GM18858 (cell line): ENCODE data around the gene CDC45.
"Not testable (repeated sequence)": the region's sequence is repeated elsewhere in the genome, so short reads cannot be mapped to it uniquely, and the experiment has no call there.

Source experiments
- ATAC-seq: cut with Tn5 transposase; IDR thresholded peaks from one replicate; pipeline ENCODE4 v1.9.1; 2021; ENCODE audit not compliant: unreplicated experiment

The CDC45 gene

DNA sequence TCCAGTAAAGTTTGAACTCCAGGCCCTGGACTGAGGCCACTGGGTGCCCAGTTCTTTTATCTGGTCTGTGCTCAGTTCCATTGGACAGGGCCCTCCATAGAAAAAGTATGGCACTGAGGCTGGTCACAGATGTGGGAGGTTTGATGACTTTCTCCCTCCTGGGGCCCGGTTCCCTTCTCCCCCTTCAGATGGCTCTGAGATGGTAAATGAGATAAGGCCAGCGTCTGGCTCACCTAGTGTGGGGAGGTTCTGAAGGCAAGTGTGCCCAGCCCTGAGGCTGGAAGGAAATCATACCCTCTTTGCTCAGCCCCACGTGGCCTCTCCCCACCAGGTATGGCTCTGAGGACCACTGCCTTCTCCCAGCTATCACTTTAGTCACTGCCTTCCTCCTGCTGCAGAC lies 45.9 kb downstream of the CDC45 start:
- no peak for ATAC-seq

DNA sequence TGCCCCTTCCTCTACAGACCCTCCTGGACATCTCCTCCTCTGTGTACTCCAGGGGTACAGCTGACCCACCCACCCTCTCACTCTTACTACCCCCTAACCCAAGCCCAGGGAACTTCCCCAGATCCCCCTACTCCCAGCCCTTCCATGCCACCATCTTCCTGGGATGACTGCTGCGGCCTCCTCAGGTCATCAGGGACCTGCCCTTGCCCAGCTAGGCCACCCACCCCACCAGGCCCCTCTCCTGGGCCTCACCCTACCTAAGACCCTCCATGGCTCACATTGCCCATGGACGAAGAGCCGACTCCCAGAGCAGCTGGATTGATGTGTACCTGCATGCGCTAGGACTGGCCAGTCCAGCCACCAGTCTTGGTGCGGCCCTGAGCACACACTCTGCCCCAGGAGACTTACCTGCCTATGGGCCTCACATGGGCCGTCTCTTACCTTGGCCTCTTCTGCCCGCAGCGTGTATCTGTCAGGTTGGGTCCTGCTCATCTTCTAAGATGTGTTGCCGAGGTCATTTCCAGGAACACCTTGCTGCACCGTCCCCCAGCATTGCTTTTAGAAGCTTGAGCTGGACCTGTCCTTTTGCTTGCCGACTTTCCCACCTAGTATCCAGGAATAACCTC lies 46.5 kb downstream of the CDC45 start:
- no peak for ATAC-seq

DNA sequence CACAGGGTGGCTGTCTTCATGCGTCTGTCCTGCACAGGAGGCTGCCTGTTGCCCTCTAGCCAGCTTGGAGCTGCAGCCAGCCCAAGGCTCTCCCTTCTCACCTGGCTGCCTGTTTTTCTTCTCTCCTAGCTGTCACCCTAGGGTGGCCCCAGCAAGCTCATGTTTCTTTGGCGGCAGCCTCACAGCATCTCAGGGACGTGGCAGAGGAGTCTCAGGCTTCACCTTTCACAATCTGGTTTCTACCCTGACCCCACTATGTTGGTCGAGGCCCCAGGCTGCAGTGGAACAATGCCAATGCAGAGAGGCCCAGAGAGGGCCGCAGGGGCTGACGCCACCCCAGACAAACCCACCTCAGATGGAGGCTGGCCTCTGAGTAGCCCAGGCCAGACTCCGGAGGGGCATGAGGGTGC lies 47.0 kb downstream of the CDC45 start:
- ATAC-seq, result no peak

DNA sequence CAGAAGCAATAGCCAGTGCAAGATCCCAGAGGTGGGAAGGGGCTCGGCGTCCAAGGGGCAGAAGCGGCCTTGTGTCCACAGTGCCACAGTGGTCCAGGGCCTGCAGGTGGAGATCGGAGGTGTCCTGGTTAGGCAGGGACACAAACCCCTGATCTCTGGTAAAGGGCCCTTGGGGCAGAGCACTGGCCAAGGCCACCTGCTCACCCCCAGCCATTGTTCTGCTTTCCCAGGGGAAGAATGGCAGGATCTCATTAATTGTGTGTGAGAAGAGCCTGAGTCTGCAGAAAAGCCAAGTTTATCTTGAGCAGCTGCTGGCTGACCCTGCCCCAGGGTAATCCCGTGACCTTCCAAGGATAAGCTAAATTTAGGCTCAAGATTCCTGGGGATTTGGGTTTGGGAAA lies 47.6 kb downstream of the CDC45 start:
- ATAC-seq, result no peak

DNA sequence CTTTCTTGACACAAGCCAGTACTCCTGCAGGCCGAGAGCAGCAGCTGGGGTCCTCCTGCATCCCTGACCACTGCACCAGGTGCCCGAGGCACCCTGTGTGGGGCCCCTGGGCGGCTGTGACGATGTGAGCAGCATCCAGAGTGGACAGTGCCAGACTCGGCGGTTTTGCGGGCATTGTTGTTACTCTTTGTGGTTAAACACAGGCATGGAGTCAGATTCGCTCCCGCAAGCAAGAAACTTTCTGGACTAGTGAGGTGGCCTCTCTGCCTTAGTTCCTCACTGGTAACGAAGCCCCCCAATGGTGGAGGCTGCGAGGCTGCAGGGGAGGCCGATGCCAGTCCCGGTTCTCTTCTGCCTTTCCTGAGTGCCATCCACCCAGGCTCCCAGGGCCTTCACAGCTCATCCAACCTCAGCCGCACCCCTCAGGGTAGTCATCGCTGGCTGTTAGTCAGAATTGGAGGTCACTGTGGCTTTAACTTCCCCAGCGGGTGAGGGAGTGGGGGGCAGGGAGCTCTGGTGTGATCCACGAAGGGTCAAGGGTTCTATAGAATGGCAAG lies 48.2 kb downstream of the CDC45 start:
- ATAC-seq, result no peak

DNA sequence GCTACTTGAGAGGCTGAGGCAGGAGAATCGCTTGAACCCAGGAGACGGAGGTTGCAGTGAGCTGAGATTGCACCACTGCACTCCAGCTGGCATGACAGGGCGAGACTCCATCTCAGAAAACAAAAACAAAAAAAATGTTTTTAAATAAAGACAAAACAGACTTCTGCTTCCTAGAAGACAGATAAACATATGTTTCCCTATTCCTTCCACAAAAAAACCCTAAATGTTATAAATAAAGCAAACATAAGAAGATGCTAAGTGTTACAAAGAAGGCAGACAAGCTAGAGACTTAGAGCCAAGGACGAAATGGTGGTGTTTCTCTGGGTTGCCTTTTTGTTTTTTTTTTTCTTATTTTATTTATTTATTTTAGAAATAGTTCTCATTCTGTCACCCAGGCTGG lies 50.1 kb downstream of the CDC45 start:
- ATAC-seq, result no peak

DNA sequence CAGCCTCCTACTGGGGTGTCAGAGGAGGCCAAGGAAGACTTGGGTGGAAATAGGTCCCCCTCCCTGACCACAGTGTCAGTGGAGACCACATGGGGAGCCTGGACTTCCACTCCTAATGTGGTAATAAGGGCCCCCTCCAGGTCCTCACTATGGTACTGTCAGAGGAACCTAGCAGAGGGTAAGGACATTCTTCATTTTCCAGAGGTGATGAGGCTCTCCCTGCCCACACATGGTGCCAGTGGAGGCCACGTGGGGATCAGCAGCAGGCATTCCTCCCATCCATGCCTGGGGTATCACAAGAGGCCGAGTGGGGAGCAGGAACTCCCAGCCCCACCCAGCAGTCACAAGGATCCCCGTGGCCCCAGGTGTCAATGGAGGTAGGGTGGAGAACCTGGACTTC lies 51.0 kb downstream of the CDC45 start:
- no peak for ATAC-seq

DNA sequence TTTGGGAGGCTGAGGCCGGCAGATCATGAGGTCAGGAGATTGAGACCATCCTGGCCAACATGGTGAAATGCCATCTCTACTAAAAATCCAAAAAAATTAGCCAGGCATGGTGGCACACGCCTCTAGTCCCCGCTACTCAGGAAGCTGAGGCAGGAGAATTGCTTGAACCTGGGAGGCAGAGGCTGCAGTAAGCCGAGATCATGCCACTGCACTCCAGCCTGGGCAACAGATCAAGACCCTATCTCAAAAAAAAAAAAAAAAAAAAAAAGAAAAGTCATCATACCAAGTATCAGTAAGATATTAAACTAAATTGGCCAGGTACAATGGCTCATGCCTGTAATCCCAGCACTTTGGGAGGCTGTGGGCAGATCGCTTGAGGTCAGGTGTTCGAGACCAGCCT lies 51.6 kb downstream of the CDC45 start:
- ATAC-seq, result not testable (repeated sequence)

DNA sequence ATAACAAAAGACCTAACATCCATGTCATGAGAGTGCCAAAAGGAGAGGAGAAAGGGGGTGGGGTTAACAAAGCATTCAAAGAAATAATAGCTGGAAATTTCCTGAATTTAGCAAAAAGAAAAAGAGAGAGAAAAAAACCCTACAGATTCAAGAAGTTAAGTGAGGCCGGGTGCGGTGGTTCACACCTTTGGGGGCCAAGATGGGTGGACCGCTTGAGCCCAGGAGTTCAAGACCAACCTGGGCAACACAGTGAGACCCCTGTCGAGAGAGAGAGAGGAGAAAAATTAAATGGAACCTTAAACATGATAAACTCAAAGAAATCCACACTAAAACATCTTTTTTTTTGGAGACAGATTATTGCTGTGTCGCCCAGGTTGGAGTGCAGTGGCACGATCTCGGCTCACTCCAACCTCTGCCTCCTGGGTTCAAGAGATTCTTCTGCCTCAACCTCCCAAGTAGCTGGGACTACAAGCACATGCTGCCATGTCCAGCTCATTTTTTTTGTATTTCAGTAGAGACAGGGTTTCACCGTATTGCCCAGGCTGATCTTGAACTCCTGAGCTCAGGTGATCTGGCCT lies 53.4 kb downstream of the CDC45 start:
- ATAC-seq, result no peak

DNA sequence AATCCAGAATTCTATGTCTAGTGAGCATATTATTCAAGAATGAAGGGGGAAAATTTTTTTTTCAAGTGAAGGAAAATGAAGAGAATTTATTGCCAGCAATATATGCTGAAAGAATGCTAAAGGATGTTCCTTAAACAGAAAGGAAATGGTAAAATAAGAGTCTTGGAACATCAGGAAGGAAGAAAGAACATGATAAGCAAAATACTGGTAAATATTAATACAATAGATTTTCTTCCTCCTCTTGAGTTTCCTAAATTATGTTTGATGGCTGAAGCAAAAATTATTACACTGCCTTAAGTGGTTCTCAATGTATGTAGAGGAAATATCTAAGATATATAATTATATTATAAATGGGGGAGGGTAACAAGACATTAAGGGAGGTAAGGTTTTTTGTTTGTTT lies 54.1 kb downstream of the CDC45 start:
- no peak for ATAC-seq

DNA sequence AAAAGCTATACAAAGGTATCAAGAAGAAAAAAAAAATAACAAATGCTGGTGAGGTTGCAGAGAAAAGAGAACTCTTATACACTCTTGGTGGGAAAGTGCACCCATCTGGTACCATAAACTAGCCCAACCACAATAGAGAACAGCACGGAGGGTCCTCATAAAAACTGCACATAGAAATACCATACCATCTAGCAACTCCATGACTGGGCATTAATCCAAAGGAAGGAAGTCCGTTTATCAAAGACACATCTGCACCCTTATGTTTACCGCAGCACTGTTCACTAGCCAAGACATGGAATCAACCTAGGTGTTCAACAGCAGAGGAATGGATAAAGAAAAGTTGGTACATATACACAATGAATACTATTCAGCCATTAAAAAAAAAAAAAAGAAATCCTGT lies 55.3 kb downstream of the CDC45 start:
- ATAC-seq, result no peak

DNA sequence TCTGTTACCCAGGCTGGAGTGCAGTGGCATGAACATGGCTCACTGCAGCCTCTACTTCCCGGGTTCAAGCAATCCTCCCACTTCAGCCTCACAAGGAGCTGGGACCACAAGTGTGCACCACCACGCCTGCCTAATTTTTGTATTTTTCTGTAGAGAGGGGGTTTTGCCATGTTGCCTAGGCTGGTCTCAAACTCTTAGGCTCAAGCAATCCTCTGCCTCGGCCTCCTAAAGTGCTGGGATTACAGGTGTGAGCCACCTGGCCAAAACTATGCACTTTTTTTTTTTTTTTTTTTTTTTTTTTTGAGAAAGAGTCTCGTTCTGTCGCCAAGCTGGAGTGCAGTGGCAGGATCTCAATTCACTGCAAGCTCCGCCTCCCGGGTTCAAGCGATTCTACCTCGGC lies 56.8 kb downstream of the CDC45 start:
- no peak for ATAC-seq

DNA sequence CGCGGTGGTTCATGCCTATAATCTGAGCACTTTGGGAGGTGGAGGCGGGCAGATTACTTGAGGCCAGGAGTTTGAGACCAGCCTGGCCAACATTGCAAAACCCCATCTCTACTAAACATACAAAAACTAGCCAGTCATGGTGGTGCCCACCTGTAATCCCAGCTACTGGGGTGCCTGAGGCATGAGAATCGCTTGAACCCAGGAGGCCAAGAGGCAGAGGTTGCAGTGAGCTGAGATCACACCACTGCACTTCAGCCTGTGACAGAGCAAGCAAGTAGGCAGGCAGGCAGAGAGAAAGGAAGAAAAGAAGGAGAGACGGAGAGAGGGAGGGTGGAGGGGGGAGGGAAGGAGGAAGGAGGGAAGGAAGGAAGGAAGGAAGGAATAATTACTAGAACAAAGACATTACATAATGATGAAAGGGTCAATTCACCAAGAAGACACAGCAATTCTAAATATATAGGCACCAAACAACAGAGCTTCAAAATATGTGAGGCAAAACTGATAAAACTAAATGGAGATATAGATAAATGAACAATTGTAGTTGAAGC lies 58.3 kb downstream of the CDC45 start:
- ATAC-seq, result no peak

DNA sequence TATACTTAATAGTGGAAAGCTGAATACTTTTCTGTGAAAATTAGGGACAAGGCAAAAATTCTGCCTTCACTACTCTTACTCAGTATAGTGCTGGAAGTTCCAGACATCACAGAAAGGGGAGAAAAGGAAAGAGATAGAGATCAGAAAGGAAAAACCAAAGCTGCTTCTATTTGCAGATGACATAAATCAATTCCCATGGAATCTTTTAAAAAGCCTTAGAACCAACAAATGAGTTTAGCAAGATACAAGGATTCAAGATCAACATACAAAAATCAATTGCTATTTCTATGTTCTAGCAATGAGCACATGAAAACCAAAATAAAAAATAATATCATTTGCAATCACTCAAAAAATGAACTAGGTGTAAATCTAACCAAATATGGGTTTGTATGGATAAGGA lies 60.7 kb downstream of the CDC45 start:
- no peak for ATAC-seq

DNA sequence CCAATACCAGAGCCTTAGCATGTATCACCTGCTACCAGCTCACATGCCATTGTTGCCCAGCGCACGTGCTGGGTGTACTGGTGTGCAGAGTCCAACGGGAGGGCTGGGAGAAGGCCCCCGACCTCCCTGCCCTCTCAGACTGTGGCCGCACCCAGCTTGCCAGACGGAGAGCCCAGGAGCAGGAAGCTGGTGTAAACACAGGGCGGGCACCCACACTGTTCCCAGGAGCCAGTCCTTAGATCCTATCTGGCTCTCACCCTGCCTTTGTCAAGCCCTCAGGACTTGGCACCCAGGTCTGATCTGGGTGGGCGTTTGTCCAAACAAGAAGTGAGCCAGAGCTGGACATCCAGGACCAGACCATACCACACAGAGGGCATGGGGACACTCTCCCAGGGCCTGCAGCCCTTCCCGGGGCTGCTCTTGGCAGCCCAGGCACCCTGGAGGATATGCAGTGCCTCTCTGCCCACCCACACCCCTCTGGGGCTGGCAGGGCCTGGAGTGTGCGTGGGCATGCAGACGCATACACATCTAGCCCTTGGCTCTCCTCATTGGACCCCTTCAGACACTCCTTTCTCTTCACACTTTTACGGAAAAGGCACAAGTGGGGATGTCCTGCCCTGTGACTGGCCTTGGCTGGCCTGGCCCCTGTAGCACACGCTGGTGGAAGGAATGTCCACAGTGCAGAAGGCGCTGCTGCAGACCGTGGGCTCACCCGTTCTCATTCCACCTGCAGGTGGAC lies 64.4 kb downstream of the CDC45 start:
- no peak for ATAC-seq

DNA sequence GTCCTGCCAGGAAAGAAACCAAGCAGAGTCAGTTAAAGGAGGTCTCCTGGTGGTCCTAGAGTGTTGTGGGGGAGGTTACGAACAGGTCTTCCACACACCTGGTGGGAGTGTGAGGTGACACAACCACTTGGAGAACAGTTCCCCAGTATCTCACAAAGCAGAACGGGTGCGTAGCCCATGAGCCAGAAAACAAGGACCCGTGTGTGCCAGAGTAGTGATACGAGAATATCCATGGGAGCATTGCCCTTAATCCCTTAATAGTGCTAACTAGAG lies 66.2 kb downstream of the CDC45 start:
- no peak for ATAC-seq

DNA sequence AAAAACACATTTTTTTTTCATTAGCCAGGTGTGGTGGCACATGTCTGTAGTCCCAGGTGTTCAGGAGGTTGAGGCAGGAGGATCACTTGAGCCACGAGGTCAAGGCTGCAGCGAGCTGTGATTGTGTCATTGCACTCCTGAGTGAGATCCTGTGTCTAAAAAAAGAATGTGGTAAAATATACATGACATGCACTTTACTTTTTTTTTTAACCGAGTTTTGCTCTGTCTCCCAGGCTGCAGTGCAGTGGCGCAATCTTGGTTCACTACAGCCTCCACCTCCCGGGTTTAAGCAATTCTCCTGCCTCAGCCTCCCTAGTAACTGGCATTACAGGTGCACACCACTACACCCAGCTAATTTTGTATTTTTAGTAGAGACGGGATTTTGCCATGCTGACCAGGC lies 67.0 kb downstream of the CDC45 start:
- ATAC-seq, result no peak

DNA sequence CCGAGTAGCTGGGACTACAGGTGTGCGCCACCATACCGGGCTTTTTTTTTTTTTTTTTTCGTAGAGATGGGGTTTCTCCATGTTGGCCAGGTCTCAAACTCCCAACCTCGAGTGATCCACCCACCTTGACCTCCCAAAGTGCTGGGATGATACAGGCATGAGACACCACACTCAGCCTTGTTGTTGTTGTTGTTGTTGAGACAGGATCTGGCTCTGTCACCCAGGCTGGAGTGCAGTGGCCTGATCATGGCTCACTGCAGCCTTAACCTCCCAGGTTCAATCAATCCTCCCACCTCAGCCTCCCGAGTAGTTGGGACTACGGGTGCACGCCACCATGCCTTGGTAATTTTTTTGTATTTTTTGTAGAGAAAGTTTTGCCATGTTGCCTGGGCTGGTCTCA lies 67.9 kb downstream of the CDC45 start:
- ATAC-seq, result no peak

DNA sequence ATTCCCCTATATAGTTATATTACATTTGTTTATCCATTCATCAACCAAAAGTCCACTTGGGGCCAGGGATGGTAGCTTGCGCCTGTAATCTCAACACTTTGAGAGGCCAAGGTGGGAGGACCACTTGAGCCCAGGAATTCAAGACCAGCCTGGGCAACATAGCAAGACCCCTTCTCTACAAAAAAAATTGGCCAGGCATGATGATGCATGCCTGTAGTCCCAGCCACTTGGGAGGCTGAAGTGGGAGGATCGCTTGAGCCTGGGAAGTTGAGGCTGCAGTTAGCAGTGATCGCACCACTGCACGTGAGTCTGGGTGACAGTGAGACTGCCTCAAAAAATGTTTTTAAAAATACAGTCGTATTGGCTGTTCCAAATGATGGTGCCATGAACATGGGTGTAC lies 68.7 kb downstream of the CDC45 start:
- not testable (repeated sequence) for ATAC-seq

DNA sequence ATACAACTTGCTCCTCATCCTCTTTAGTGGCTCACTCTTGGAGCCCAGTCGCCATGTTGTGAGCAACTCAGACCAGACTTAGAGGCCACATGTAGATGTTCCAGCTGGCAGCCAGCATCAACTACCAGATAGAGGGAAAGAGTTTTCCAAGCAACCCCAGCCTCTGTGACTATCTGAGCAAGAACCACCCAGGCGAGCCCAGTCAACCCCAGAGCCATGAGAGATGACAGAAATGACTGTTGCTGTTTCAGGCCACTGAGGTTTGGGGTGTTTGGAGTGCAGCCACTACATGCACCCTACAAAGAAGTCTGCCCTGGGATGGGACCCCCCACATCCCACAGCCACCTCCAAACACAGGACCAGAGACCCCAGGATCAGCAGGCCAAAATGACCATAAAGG lies 69.2 kb downstream of the CDC45 start:
- no peak for ATAC-seq

DNA sequence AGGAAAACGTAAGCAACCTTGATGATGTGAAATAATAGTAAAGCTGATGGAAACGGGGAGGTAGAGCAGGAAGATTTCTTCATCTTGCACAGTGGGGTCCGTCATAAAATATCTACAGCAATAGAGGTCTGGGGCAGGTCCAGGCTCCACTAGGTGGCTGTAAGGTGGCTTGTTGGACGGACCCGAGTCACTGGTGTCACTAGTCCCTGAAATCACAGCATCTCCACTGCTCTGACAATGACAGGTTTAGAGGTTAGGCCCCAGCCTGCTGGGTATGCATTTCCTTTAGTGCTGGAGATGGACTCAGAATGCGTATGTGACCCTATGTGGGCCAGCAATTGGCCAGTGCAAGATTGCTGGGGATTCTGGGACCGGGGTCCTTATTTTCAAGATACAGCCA lies 69.7 kb downstream of the CDC45 start:
- no peak for ATAC-seq

DNA sequence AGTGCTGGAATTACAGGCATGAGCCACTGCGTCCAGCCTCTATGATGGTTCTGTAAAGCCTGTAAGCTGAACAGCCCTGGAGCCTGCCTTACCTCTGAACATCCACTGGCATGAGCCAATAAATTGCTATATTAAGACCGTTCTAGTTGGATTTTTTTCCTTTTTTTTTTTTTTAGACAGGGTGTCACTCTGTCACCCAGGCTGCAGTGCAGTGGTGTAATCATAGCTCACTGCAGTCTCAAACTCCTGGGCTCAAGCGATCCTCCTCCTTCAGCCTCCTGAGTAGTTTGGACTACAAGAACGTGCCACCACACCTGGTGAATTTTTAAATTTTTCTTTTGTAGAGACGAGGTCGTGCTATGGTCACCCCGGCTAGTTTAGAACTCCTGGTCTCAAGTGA lies 70.7 kb downstream of the CDC45 start:
- no peak for ATAC-seq
